Measurements from ENCODE around the gene EPS8.

DNA sequence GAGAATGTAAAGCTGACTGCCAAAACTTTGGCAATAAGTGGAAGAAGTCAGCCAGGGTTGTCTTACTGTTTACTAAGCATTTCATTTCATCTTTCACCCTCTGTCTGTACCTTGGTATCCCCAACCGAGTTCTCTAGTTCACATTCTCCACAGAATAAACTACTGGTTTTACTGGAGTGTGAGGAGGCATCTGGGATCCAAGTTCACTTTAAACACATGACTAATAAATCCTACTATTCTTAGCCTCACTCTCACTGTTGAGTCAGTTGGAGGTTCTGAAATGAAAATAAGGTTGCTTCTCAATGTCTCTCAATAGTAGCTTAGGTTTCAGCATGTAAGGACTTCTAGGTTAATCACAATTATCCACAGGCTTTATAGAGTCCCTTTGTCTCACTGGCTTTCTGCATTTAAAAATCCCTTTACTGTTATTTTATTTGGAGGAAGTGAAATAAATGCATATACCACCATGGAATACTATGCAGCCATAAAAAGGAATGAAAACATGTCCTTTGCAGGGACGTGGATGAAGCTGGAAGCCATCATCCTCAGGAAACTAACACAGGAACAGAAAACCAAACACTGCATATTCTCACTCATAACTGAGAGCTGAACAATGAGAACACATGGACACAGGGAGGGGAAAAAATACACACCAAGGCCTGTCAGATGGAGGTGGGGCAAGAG lies 95.8 kb downstream of the EPS8 start:
- TF ChIP-seq EZH2 (IDR thresholded peaks at IDR 0.05; ENCODE audit: borderline replicate concordance): no peak
- TF ChIP-seq, protein P1, sequence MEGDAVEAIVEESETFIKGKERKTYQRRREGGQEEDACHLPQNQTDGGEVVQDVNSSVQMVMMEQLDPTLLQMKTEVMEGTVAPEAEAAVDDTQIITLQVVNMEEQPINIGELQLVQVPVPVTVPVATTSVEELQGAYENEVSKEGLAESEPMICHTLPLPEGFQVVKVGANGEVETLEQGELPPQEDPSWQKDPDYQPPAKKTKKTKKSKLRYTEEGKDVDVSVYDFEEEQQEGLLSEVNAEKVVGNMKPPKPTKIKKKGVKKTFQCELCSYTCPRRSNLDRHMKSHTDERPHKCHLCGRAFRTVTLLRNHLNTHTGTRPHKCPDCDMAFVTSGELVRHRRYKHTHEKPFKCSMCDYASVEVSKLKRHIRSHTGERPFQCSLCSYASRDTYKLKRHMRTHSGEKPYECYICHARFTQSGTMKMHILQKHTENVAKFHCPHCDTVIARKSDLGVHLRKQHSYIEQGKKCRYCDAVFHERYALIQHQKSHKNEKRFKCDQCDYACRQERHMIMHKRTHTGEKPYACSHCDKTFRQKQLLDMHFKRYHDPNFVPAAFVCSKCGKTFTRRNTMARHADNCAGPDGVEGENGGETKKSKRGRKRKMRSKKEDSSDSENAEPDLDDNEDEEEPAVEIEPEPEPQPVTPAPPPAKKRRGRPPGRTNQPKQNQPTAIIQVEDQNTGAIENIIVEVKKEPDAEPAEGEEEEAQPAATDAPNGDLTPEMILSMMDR (IDR thresholded peaks at IDR 0.05; ENCODE audit: poor library complexity): no peak
